ENCODE data around the gene HPN.
"Not testable (repeated sequence)": the region's sequence is repeated elsewhere in the genome, so short reads cannot be mapped to it uniquely, and the experiment has no call there.

The HPN gene

DNA sequence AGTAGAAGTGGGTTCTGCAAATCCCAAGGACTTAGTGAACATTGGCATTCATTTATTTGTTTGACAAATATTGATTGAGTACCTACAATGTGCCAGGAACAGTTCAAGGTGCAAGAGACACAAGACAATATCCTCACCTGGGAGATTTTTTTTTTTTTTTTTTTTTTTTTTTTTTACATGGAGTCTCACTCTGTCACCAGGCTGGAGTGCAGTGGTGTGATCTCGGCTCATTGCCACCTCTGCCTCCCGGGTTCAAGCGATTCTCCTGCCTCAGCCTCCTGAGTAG is 13.0 kb upstream of the HPN start:
- DNase-seq, result not testable (repeated sequence)

- DNase-seq, result not testable (repeated sequence)
Observed at GRCh38 chr19:35029275-35029736, 12.2 kb upstream of the HPN start.

DNA sequence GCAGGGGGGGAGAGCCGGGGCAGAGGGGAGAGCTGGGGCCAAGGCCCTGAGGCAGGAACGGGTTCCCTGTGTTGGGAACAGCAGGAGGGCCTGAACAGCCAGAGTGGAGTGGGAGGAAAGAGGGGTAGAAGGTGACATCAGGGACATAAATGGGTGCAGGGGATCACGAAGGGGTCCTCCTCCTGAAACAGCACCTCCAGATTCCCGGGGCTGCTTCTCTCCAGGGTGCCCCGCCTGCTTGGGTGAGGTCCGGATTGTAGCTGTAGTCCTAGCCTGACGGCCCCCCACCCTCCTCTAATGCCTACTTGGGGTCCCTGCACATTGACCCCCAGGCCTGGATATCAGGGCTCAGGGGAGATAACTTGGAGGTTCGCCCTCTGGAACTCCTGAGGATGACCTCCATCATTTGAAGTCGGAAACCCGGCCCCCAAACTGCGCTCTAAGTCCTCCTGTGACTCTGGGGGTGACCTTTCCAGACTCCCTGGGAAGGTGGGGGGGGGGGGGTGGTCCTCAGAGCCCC is 11.7 kb upstream of the HPN start:
- no peak for DNase-seq

- no peak for DNase-seq
Observed at GRCh38 chr19:35030257-35031071, 11.1 kb upstream of the HPN start, which contains the start of gene SCN1B. Gene SCN1B (plus strand): TSS chr19:35030470. CDS start chr19:35030821, 351 bp downstream.

GRCh38 chr19:35031072-35031881 is 10.2 kb upstream of the HPN start:
- DNase-seq, result peak; percentile 22

- DNase-seq, result no peak
Observed at GRCh38 chr19:35032356-35032865, 9.1 kb upstream of the HPN start.

- DNase-seq, result peak; percentile 33
Observed at GRCh38 chr19:35033067-35034004, 8.2 kb upstream of the HPN start.

DNA sequence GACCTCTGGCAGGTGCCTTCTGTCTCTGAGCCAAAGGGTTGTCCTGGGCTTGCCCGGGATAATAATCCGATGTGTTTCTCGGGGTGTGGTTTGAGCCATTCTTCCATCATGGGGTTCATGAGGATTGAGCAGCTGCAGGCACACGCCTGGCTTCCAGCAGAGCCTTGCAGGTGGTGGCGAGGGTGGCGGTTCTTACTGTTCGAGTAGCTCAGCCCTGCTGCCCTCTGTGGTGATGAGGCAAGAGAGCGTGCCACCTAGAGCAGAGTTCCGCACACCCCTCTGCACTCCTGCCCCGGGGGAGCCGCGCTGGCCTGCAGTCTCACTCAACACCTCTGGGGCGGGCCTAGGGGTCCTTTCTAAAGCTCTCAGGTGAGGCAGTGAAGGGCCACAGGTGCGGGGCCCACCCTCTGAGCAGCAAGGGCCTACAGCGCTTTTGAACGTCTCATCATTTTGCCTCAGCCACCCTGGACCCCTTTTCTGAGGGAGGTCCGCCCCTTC is 7.5 kb upstream of the HPN start:
- no peak for DNase-seq

DNA sequence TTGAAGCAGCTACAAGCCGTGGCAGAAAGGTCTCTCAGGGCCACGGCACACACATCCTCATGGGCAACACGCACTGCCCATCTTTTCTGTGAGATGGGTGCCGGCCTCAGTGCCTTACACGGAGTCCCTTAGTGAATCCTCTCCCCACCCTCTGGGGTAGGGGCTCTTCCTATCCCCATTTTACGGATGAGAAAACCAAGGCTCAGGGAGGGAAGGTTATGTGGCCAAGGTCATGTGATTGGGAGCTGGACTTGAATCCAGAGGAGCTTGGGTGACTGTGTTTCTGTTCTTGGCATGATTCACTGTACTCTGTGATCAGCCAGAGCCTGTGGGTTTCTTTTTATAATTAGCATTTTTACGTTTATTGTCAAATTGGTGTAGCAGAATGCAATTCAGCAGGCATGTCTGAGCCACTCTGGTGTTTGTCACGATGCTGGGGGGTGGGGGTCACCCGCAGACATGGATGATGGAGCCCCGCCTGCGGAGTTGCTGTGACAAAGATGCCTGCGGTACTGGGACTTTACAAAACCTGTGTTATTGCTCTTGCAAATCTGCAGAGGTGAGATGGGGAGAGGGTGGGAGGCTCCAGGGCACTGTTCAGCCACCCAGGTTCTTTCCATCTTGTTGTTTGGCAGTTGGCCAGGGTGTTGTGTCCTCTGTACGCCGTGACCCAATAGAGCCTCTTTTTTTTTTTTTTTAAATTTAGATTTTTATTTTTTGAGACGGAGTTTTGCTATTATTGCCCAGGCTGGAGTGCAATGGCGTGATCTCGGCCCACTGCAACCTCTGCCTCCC is 6.7 kb upstream of the HPN start:
- peak; percentile 41 for DNase-seq

DNA sequence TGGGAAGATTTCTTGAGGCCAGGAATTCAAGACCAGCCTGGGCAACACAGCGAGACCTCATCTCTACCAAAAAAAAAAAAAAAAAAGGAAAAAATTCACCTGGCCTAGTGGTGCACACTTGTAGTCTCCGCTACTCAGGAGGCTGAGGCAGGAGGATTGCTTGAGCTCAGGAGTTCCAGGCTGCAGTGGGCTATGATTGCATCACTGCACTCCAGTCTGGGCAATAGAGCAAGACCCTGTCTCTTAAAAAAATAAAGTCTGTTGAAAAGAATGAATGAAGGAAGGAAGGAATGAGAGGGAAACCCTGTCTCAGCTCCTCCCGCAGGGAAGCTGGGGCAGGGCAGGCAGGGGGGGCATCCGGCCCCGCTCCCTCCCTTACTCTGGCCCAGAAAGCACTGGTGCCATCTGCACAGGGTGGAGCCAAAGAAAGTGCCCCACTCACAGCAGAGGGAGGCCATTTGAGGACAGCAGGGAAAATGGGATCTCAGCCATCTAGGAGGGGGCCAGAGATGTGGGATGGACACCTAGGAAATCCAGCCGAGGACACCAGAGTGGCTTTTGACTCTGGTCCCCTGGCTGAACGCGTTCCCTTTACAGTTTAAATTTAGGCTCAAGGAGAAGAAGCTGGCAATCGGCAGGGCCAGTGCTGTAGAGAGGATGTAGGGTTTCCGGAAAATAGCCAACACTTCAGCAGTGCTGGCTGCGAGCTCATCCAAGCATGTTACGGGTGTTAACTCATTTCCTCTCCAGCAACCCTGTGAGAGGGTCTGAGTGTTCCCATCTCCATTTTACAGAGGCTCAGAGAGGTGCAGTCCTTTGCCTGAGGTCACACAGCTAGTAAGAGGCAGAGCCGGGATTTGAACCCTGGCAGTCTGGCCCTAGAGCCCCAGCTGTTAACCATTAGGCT is 3.6 kb upstream of the HPN start:
- peak; percentile 91 for DNase-seq

DNA sequence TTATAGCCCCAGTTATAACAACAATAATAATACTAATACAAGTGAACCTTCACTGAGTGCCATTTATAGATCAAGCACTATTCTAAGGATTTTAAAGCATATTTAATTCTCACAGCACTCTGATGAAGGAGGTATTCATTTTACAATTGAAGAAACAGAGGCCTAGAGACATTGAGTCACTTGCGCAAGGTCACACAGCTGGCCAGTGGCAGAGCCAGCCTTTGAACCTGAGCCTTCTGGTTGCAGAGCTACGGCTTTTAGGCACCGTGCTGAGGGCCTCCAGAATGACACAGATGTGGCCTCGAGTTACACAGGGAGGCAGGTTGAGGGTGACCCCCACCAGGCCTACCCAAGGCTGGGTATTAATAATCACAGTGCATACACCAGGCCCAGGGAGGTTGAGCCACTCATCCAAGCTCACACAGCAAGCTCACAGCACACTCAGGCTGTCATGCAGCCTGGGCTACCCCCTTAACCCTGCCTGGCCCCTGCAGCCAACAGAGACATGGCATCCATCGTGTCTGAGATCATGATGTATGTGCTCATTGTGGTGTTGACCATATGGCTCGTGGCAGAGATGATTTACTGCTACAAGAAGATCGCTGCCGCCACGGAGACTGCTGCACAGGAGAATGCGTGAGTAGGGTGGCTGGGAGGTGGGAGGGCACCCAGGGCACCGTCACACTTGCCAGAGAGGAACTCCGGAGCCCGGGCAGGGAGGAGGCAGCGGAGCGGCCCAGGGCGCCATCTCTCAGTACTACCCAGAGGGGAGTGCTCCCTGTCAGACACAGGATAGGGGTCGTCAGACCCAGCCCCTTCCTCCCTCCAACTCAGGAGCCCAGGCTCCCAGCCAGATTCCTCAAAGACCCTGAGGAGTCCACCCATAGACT is 2.7 kb upstream of the HPN start:
- peak; percentile 88 for DNase-seq

- no peak for DNase-seq
Observed at GRCh38 chr19:35039881-35040825, 1.4 kb upstream of the HPN start.

GRCh38 chr19:35040826-35041547 is 534 bp upstream of the HPN start:
- DNase-seq, result no peak

DNA sequence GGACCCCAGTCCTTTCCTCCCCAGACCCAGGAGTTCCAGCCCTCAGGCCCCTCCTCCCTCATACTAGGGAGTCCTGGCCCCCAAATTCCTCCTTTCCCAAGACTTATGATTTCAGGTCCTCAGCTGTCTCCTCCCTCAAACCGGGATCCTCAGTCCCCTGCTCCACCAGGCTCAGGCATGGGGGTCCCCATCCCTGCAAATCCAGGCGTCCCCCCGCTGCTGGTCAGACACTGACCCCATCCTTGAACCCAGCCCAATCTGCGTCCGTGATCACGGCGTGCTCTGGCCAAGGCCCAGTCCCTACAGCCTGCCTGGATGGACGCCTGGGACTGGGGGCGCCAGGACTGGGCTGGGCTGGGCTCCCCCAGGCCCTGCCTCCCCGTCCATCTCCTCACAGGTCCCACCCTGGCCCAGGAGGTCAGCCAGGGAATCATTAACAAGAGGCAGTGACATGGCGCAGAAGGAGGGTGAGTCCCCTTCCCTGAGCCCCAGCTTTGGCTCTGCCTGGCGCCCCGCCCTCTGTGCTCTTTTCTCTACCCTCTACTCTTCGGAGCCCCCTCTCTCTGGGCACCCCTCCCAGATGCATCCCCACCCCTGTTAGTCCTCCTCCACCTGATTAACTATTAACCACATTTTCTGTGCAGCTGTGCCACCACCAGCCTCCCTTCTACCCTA is 672 bp downstream of the HPN start:
- DNase-seq, result no peak

DNA sequence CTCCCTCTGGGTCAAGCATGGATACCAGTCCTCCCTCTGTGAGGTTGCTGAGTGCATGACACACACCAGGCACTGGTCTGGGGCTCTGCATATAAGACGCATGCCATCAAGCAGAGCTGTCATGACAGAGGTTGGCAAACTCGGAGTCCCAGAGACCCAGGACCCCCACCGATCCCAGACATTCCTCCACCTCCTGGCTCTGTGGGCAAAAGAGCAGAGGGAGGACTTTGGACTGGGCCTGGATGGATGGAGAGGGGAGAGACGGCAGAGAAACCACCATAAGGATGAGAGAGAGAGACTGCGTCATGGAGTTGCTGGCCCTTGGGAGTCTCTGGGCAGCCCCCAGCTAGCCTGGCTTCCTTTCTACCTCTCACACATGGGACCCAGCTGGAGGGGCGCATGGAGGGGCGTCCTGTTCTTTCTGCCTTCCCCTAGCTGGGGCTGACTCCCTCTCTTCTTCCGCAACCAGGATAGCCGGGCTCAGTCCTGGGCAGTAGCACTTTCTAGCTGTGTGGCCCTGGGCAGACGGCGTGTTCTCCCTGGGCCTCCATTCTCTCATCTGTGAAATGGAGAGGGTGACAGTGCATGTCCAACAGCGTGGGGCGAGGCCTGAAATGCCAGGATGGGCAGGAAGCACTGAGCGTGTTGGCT is 1.6 kb downstream of the HPN start:
- no peak for DNase-seq

- no peak for DNase-seq
Observed at GRCh38 chr19:35043906-35044305, 2.4 kb downstream of the HPN start.
